ENCODE data around the gene G6PC3. TPM values are rescaled to one million over a fixed set of nuclear protein-coding genes. Genes with fewer than 3 reads are reported as not detected.

The G6PC3 gene
- total RNA-seq, 6 experiments from 2014 or later, result 5.9 to 24.2 (median 9.9) TPM

- no peak overlapping the region for H3K27ac ChIP-seq
- H3K27me3 ChIP-seq, result no peaks in the 10 kb centered on the region
- ATAC-seq, result no peak
- WGBS (ENCODE audit: insufficient coverage, low coverage, low lambda C conversion rate, missing lambda C conversion rate), result 92% methylated on average over 2 of the region's 21 CpGs
- H3K4me3 ChIP-seq, result no peak overlapping the region
- H3K36me3 ChIP-seq, result peaks cover 0 to 34% (median 0%) of the 10 kb centered on the region in 4 donors
- TF ChIP-seq, protein P1, sequence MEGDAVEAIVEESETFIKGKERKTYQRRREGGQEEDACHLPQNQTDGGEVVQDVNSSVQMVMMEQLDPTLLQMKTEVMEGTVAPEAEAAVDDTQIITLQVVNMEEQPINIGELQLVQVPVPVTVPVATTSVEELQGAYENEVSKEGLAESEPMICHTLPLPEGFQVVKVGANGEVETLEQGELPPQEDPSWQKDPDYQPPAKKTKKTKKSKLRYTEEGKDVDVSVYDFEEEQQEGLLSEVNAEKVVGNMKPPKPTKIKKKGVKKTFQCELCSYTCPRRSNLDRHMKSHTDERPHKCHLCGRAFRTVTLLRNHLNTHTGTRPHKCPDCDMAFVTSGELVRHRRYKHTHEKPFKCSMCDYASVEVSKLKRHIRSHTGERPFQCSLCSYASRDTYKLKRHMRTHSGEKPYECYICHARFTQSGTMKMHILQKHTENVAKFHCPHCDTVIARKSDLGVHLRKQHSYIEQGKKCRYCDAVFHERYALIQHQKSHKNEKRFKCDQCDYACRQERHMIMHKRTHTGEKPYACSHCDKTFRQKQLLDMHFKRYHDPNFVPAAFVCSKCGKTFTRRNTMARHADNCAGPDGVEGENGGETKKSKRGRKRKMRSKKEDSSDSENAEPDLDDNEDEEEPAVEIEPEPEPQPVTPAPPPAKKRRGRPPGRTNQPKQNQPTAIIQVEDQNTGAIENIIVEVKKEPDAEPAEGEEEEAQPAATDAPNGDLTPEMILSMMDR (IDR thresholded peaks at IDR 0.05), result no peak
- no peak for TF ChIP-seq POLR2A (IDR thresholded peaks at IDR 0.05)
- no peak for DNase-seq
- peaks cover 0 to 27% (median 15%) of the 10 kb centered on the region in 4 donors for H3K4me1 ChIP-seq
- no peaks in the 10 kb centered on the region for H3K9me3 ChIP-seq
- intact Hi-C loops (cut with DNase I), result no loop called here
These were observed 22.8 kb downstream of the G6PC3 start for GRCh38 chr17:44093231-44093900.

GRCh38 chr17:44094701-44095387, 24.3 kb downstream of the G6PC3 start:
- Histone ChIP-seq H3K27ac (peak overlapping the region in 1 of 3 donors; percentile 68), H3K9me3 (no peaks in the 10 kb centered on the region), H3K4me3 (no peak overlapping the region), H3K4me1 (peaks cover 0 to 35% (median 19%) of the 10 kb centered on the region in 4 donors), H3K27me3 (no peaks in the 10 kb centered on the region), H3K36me3 (peaks cover 0 to 29% (median 0%) of the 10 kb centered on the region in 4 donors)
- DNase-seq (no peak), ATAC-seq (no peak)
- 79% methylated on average over 7 of the region's 8 CpGs for WGBS (ENCODE audit: insufficient coverage, low coverage, low lambda C conversion rate, missing lambda C conversion rate)
- intact Hi-C loops (cut with DNase I), result no loop called here
- TF ChIP-seq, protein P1 (IDR thresholded peaks at IDR 0.05), result no peak
- no peak for TF ChIP-seq POLR2A (IDR thresholded peaks at IDR 0.05)

- H3K4me1 ChIP-seq, result peaks cover 0 to 35% (median 19%) of the 10 kb centered on the region in 4 donors
- ATAC-seq (no peak), DNase-seq (no peak)
- TF ChIP-seq, protein P1 (IDR thresholded peaks at IDR 0.05), result no peak
- TF ChIP-seq POLR2A (IDR thresholded peaks at IDR 0.05), result no peak
- peak overlapping the region in 1 of 3 donors; percentile 68 for H3K27ac ChIP-seq
- H3K27me3 ChIP-seq, result no peaks in the 10 kb centered on the region
- intact Hi-C loops (cut with DNase I), result no loop called here
- no peaks in the 10 kb centered on the region for H3K9me3 ChIP-seq
- no peak overlapping the region for H3K4me3 ChIP-seq
- whole genome bisulfite sequencing (ENCODE audit: insufficient coverage, low coverage, low lambda C conversion rate, missing lambda C conversion rate), result 17% methylated on average over 2 of the region's 2 CpGs
- peaks cover 0 to 29% (median 0%) of the 10 kb centered on the region in 4 donors for H3K36me3 ChIP-seq
These were observed 24.8 kb downstream of the G6PC3 start for GRCh38 chr17:44095388-44095646.

GRCh38 chr17:44095647-44096496, 25.3 kb downstream of the G6PC3 start:
- intact Hi-C loops (cut with DNase I), result no loop called here
- DNase-seq, result peak in 1 of 3 donors; percentile 65
- peaks cover 0 to 35% (median 19%) of the 10 kb centered on the region in 4 donors for H3K4me1 ChIP-seq
- peak; percentile 40 to 56 (median 54) for ATAC-seq
- H3K36me3 ChIP-seq, result peaks cover 0 to 28% (median 0%) of the 10 kb centered on the region in 4 donors
- TF ChIP-seq, protein P1 (IDR thresholded peaks at IDR 0.05), result no peak
- no peak for TF ChIP-seq POLR2A (IDR thresholded peaks at IDR 0.05)
- no peak overlapping the region for H3K4me3 ChIP-seq
- H3K27ac ChIP-seq, result peak overlapping the region; percentile 46 to 68 (median 62)
- H3K27me3 ChIP-seq, result no peaks in the 10 kb centered on the region
- WGBS (ENCODE audit: insufficient coverage, low coverage, low lambda C conversion rate, missing lambda C conversion rate), result 25% methylated on average over 7 of the region's 12 CpGs
- H3K9me3 ChIP-seq, result no peaks in the 10 kb centered on the region
